Endothelial cell (in vitro differentiated cells): ENCODE measurements around the gene CSRP3. TPM values are rescaled to one million over a fixed set of nuclear protein-coding genes. Genes with fewer than 3 reads are reported as not detected.

Source experiments
- DNase-seq: peaks from one replicate; pipeline ENCODE4 v3.0.0; 2021; ENCODE audit warnings: low spot score
- H3K27ac Mint-ChIP-seq: one replicate; pipeline ENCODE4 v1.8.0; 2021; ENCODE audit warnings: mixed read lengths, inconsistent platforms; ENCODE audit not compliant: unreplicated experiment
- H3K27me3 Mint-ChIP-seq: one replicate; pipeline ENCODE4 v1.8.0; 2021; ENCODE audit warnings: mild to moderate bottlenecking, moderate library complexity, mixed read lengths, inconsistent platforms; ENCODE audit not compliant: unreplicated experiment
- H3K36me3 Mint-ChIP-seq: one replicate; pipeline ENCODE4 v1.8.0; 2021; ENCODE audit warnings: mild to moderate bottlenecking, low read depth, mixed read lengths, inconsistent platforms; ENCODE audit not compliant: unreplicated experiment
- H3K4me1 Mint-ChIP-seq: one replicate; pipeline ENCODE4 v1.8.0; 2021; ENCODE audit warnings: mild to moderate bottlenecking, mixed read lengths, inconsistent platforms; ENCODE audit not compliant: unreplicated experiment
- H3K4me3 Mint-ChIP-seq: one replicate; pipeline ENCODE4 v1.8.0; 2021; ENCODE audit warnings: mild to moderate bottlenecking, mixed read lengths, inconsistent platforms; ENCODE audit not compliant: unreplicated experiment
- H3K9me3 Mint-ChIP-seq: one replicate; pipeline ENCODE4 v1.8.0; 2021; ENCODE audit warnings: mixed read lengths, inconsistent platforms; ENCODE audit not compliant: unreplicated experiment
- CTCF ChIP-seq: fragments of 200-600 bp; sonication (generic); IDR thresholded peaks from one replicate; pipeline ENCODE4 v1.5.0; 2021; ENCODE audit warnings: antibody characterized with exemption; ENCODE audit not compliant: unreplicated experiment
- total RNA-seq: library from RNA; stranded (reverse); fragmentation: NEBNext Ultra II Directional; extraction: Animal tissue kit (Norgen Biotek cat#: 25700); gene quantifications from one replicate; pipeline ENCODE4 v1.2.1, GENCODE V29; 2021; ENCODE audit not compliant: unreplicated experiment

Gene CSRP3
- total RNA-seq, 1 donor from 2014 or later, result not detected

DNA sequence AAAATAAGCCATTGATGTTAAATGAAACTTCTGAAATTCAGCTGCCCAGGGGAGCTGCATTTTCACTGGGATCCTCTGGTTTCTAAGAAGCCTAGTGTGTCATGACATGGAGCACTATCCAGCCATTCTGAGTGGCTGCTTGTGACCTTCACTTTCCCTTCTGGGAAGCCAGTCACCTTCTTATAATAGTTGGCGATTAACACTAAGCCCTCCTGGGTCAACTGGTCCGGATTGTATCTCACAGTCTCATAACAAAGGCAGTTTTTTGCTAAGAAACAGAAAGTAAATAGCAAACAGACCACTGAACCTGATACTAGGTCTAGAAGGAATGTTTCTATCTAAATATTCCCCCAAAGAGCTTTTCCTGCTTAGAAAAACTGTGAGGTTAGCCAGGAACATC, 7.9 kb downstream of the CSRP3 start:
- Mint-ChIP-seq H3K4me1 (peaks cover 5% of the 10 kb centered on the region), H3K4me3 (no peak overlapping the region), H3K9me3 (no peaks in the 10 kb centered on the region), H3K27me3 (peaks cover 2% of the 10 kb centered on the region), H3K27ac (no peak overlapping the region), H3K36me3 (no peaks in the 10 kb centered on the region)
- DNase-seq, result no peak
- TF ChIP-seq CTCF, result no peak

DNA sequence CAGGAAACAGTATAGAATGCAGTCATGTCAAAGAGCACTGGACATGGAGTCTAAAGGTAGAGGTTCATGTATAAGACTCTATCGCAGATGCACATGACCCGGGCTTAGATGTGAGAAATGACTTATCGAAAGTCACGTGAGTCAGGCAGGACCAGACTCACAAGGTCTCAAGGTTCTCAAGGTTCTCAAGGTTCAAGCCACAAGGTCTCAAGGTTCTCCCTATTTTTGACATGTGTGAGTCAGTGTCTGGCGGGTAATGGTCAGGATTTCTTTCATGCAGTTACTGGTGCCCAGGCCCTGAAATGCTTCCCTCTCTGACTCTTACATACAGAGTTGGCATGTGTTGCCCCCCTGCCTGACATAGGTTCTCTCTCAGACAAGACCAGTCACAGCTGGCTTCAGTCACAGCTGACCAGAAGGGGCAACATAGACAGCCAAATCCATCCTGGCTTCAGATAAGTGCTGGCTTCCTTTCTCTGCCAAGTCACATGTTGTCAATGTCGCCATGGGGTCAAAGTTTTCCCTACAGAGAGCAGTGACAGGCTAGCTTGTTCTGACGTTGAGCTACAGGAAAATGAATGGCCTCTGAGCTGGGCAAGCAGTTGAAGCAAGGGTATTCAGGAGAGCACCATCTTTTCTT, 10.1 kb downstream of the CSRP3 start:
- Mint-ChIP-seq H3K4me3 (no peak overlapping the region), H3K27me3 (peaks cover 2% of the 10 kb centered on the region), H3K4me1 (peaks cover 5% of the 10 kb centered on the region), H3K9me3 (no peaks in the 10 kb centered on the region), H3K36me3 (no peaks in the 10 kb centered on the region), H3K27ac (no peak overlapping the region)
- TF ChIP-seq CTCF, result no peak
- no peak for DNase-seq

- no peak overlapping the region for H3K4me3 Mint-ChIP-seq
- no peak for TF ChIP-seq CTCF
- peaks cover 2% of the 10 kb centered on the region for H3K27me3 Mint-ChIP-seq
- no peaks in the 10 kb centered on the region for H3K9me3 Mint-ChIP-seq
- no peak for DNase-seq
- H3K36me3 Mint-ChIP-seq, result no peaks in the 10 kb centered on the region
- H3K27ac Mint-ChIP-seq, result no peak overlapping the region
- peaks cover 5% of the 10 kb centered on the region for H3K4me1 Mint-ChIP-seq
Measured at GRCh38 chr11:19187833-19188258, 13.9 kb downstream of the CSRP3 start.

DNA sequence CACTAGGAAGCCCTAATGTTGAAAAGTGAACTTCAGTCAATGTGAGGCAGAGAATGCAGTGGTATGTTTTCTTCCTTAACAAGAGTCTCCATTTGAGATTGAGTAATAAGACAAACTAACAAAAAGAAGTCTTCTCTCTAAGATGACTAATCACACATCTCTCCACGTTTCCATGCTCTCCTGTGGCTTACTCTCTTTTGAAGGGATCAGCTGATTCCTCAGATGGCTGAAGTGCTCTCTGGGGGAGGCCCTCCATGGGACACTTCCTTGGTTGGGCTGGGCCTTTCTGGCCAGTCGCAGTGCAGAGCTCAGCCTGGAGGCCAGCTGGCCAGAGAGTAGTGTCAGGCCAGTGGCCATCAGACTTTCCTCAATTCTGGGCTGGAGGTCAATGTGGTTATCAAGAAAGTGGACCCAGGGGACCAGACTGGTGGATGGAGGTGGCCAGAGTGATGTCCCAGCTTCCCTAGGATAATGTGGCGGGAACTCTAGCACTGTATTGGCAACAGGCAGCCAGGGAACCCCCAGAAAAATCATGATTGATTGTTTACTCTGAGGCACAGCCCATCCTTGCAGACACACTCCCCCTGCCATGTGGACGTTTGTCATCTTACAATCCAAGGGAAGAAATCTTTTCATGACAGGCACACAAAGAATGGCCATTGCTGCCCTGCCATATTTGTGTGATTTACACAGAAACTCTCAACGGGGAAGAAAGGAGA, 14.5 kb downstream of the CSRP3 start:
- Mint-ChIP-seq H3K4me1 (peaks cover 5% of the 10 kb centered on the region), H3K36me3 (no peaks in the 10 kb centered on the region), H3K27me3 (no peaks in the 10 kb centered on the region), H3K4me3 (no peak overlapping the region), H3K9me3 (no peaks in the 10 kb centered on the region), H3K27ac (peak overlapping the region; percentile 38)
- TF ChIP-seq CTCF, result no peak
- no peak for DNase-seq

DNA sequence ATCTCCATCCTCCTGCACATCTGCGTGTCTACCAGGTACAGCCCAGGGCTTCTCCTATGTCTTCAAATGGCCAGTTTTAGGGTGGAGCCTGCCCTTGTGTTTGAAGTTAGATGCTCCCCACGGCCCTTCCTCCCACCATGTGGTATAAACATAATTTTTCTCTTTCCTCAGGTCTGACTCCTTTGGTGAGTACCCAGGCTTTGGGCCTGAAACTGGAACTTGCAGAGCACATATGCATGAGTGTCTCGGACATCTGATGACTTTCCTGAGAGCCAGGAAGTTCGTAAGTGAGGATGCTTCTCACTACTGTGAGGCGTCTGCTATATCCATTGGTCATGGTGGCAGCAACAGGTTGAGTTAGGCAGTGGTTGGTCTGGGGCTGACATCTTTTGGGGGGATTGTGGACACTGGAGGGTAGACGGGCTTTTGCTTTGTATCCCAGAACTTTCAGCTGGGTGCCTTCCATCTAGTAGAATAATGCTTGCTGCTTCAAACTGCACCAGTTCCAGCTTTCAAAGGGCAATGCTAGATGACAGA, 16.2 kb downstream of the CSRP3 start:
- DNase-seq, result no peak
- no peaks in the 10 kb centered on the region for H3K4me1 Mint-ChIP-seq
- H3K27ac Mint-ChIP-seq, result no peak overlapping the region
- H3K27me3 Mint-ChIP-seq, result no peaks in the 10 kb centered on the region
- no peaks in the 10 kb centered on the region for H3K36me3 Mint-ChIP-seq
- no peak overlapping the region for H3K4me3 Mint-ChIP-seq
- H3K9me3 Mint-ChIP-seq, result no peaks in the 10 kb centered on the region
- no peak for TF ChIP-seq CTCF
